Measurements from ENCODE around the gene CCDC102A.

The CCDC102A gene

DNA sequence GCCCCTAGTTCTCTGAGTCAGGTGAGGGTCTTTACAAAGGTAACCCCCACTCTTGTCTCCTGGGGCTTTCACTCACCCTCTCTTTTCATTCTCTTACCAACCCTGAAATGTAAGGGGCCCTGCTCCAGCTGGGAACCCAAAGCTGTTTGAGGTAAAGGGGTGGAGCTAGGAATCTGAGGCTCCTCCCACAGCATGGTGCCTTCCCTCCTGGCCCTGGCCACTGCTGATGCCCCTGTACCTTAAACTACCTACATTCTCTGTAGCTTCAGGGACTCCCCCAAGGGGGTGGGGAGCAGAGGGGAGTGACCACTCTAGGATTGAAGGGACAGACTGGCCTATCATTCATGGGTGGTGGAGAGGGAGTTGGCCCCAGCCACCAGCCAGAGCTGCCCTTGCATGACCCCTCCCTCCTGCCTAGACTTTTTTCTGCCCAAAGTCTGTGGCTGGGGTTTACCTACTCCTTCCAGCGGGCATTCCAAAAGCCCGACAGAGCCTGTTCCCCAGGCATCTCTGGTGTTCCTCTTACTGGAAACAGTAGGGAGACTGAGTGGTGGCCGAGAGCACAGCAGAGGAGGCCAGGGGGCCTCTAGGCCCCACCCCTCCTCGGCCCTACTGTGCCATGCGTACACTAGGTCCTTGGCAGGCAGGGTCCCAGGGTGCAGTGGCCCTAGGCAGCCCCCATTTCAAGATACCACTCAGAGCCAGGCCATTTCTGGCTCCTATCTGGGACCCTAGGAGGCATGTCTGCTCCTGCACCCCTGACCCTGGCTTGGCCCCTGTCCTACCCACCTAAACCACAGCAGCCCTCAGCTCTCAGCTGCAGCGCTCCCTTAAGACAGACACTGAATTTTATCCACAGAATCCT, 59.6 kb downstream of the CCDC102A start:
- no peak for DNase-seq

DNA sequence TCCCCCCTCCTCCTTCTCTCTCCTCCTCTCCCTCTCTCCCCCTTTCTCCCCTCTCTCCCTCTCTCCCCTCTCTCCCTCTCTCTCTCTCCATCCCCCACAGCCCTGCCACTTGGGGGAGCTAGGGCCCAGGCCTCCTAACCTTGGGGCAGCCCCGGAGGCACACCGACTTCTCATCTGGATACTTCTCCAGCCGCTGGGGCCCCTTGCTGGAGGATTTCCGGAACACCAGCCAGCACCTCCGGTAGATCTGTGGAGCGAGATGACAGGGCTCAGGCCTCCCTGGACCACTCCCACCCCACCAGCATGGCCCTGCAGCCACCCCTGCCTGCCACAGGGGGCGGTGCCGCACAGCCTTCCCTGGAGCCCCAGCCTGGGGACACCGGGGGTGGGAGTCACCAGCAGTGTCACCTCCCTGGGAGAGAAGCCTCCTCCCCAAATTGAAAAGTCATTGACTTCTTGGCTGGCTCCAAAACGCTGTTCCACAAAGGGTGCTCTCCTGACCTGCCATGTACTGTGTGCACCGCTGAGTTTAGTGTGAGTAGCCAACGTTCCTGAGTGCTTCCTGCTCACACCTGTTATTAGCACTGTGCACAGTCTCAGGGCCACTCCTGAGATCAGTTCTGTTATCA, 60.5 kb downstream of the CCDC102A start:
- DNase-seq = peak; percentile 72

DNA sequence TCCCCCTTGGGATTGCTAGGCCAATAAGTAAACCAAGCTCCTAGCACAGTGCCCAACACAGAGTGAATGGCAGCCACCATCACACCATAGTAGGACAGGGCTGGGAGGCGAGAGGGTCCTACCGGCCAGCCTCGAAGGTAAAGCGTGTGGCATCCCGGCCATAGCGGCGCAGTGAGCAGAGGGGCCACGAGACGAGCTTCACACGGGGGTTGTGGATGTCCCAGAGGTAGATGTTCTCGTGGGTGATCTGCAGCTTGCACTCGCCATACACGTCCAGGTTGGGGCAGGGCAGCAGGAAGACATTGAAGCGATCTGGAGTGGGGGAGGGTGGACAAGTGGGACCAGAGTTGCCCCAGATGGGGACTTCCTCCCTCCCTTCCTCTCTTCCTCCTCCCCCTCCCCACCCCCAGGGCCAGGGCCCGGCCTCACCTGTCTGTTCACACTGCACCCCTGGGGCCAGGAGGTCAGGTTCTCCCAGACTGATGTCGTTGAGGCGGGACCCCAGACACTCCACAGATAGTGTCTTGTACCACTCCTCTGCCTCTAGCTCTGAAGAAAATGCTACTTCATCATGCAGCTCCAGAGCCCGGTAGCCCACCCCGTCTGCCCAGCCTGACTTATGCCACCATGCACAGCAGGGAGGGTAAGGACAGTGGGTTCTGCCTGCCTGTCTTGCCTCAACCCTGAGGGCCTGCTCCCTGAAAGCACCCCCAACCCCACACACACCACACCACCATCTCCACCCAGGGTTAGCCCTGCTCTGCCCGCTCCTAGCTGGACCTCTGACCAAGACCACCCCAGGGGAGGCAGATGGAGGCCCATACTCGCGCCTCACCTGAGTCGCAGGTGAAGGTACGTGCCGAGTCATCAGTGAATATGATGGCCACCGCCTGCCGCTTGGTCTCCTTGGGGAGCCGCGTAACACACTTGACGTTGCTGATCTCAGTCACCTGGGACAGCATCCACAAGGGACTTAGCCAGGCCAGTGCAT, 61.4 kb downstream of the CCDC102A start:
- no peak for DNase-seq

DNA sequence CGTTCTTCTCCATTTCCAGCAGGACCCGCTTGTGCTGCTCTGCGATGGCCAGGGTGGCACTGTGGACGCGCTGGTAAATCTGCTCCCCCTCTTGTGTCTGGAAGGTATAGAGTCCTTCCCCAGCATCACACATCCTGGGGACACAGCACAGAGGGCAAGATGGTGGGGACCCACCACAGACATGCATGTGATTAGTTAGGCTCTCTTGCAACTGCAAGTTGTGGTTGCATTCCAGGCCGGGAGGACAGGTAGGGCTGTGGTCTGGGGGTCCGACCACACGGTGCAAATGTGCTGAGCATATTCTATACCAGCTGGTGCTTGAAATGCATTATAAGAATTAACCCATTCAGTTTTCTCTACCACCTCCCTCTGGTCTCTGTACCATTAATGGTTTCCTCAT, 62.5 kb downstream of the CCDC102A start:
- no peak for DNase-seq

GRCh38 chr16:57473176-57473840, 63.1 kb downstream of the CCDC102A start:
- no peak for DNase-seq

DNA sequence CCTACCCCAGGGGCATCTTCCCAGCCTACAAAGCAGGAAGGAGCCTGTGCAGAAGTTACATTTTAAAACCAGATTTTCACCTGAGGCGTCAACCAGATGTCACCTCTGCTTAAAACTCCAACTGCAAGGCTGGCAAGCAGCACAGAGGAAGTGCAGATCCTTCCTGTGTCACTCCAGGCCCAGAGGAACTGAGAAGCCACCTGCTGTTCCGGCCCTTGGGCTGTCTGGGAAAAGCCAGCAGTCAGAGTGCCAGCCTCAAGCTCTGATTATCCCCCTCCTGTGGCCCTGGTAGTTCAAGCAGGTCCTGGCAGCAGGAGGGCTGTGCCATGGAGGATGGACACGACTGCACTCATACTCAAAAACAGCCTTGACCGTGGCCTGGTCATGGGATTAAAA, 63.7 kb downstream of the CCDC102A start:
- no peak for DNase-seq

- no peak for DNase-seq
These were observed 64.3 kb downstream of the CCDC102A start for GRCh38 chr16:57471852-57472664.

- DNase-seq = no peak
These were observed 65.2 kb downstream of the CCDC102A start for GRCh38 chr16:57471209-57471608.

DNA sequence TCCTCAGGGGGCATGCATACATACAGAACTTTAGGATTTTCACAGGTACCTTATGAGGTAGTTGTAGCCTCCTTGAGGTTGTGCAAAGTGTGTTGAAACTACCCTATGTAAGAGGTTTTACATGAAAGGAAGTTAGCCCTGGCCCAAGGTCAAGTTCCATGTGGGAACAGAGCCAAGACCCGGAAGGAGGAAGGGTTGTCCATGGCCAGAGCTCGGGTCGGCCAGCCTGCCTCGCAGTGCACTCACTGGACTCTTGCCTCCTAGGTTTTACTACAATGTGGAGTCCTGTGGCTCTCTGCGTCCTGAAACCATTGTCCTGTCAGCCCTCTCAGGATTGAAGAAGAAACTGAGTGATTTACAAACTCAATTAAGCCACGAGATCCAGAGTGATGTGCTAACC, 65.7 kb downstream of the CCDC102A start:
- no peak for DNase-seq

GRCh38 chr16:57469917-57470470, 66.4 kb downstream of the CCDC102A start:
- no peak for DNase-seq

- DNase-seq = no peak
These were observed 67.3 kb downstream of the CCDC102A start for GRCh38 chr16:57469046-57469445.

- DNase-seq = no peak
These were observed 68.0 kb downstream of the CCDC102A start for GRCh38 chr16:57468346-57468745.

DNA sequence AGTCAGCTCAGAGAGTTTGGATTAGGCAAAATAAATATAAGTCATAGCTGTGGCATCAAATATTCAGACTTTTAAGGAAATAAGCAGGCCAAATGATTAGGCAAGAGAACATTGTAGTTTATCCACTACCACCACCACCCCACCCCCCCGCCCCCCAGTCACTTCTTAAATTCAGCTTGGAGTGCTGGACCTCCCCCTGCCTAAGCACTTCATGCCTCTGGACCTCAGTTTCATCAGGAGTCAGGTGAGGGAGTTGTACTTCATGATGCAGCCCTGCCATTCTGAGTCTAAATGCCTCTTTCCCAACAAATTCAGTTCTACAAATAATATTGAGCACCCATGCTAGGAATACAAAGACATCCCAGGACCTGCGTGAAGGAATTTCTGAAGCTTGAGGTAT, 71.8 kb downstream of the CCDC102A start:
- DNase-seq = no peak

DNA sequence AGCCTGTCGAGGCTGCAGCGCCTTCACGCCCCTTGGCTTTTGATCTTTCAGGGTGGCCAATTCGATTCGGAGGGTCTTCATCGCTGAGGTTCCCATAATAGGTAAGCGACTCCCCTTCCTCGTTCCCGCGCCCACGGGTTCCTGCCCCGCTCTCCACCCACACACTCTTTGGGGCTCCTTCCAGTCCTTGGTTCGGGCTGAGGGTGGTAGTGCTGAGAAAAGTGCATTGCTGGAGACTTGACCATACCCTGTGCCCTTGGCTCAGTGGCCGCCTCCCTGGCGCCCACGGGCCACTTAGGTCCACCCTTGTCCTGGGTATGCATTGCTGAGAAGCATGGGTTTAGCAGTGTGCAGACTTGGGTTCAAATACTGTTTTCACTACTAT, 73.4 kb downstream of the CCDC102A start:
- DNase-seq = no peak

GRCh38 chr16:57462209-57462977, 74.0 kb downstream of the CCDC102A start, which contains the start of gene POLR2C:
POLR2C (plus strand) TSS chr16:57462679; CDS start chr16:57462725, 46 bp downstream.
- DNase-seq = peak; percentile 94
